Activated T-cell treated with anti-CD3 and anti-CD28 coated beads, Interleukin-2, amount 50 U/mL, for 72 hours (primary cell): Measurements from ENCODE around the gene ADGRG2. TPM values are rescaled to one million over a fixed set of nuclear protein-coding genes. Genes with fewer than 3 reads are reported as not detected.
A peak's percentile ranks its signal among the peaks of the same experiment; 100 is the strongest.

Experiments
- ATAC-seq, 2 donors: fragments of 150-1000 bp; cut with Tn5 transposase; replicated peaks in 1 of 2; 2 replicates each; pipeline ENCODE4 v1.10.0; 2021; ENCODE audit warnings: moderate library complexity in 2 of 2, mild to moderate bottlenecking in 1 of 2
- DNase-seq, 2 donors: peaks; one replicate each; pipeline ENCODE4 v3.0.0; 2021 to 2022; ENCODE audit warnings: mixed read lengths in 1 of 2
- H3K27ac Mint-ChIP-seq: one replicate; pipeline ENCODE4 v1.8.0; 2022; ENCODE audit warnings: mild to moderate bottlenecking, moderate library complexity, mixed read lengths
- H3K27me3 Mint-ChIP-seq: one replicate; pipeline ENCODE4 v1.8.0; 2022; ENCODE audit warnings: low read depth, mixed read lengths
- H3K36me3 Mint-ChIP-seq, 2 donors: one replicate each; pipeline ENCODE4 v1.8.0; 2022; ENCODE audit warnings: mixed read lengths in 2 of 2, mild to moderate bottlenecking in 1 of 2; ENCODE audit not compliant: insufficient read depth in 2 of 2
- H3K4me1 Mint-ChIP-seq: one replicate; pipeline ENCODE4 v1.8.0; 2022; ENCODE audit warnings: low read depth, mixed read lengths
- H3K4me3 Mint-ChIP-seq, 2 donors: one replicate each; pipeline ENCODE4 v1.8.0; 2022; ENCODE audit warnings: mild to moderate bottlenecking in 2 of 2, mixed read lengths in 2 of 2, moderate library complexity in 2 of 2
- H3K9me3 Mint-ChIP-seq, 2 donors: one replicate each; pipeline ENCODE4 v1.8.0; 2022; ENCODE audit warnings: mixed read lengths in 2 of 2
- total RNA-seq, 2 donors: library from RNA; stranded (reverse); gene quantifications; one replicate each; pipeline ENCODE4 v1.2.3, GENCODE V29; 2022

Gene ADGRG2, protein sequence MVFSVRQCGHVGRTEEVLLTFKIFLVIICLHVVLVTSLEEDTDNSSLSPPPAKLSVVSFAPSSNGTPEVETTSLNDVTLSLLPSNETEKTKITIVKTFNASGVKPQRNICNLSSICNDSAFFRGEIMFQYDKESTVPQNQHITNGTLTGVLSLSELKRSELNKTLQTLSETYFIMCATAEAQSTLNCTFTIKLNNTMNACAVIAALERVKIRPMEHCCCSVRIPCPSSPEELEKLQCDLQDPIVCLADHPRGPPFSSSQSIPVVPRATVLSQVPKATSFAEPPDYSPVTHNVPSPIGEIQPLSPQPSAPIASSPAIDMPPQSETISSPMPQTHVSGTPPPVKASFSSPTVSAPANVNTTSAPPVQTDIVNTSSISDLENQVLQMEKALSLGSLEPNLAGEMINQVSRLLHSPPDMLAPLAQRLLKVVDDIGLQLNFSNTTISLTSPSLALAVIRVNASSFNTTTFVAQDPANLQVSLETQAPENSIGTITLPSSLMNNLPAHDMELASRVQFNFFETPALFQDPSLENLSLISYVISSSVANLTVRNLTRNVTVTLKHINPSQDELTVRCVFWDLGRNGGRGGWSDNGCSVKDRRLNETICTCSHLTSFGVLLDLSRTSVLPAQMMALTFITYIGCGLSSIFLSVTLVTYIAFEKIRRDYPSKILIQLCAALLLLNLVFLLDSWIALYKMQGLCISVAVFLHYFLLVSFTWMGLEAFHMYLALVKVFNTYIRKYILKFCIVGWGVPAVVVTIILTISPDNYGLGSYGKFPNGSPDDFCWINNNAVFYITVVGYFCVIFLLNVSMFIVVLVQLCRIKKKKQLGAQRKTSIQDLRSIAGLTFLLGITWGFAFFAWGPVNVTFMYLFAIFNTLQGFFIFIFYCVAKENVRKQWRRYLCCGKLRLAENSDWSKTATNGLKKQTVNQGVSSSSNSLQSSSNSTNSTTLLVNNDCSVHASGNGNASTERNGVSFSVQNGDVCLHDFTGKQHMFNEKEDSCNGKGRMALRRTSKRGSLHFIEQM
- under 1 TPM in 1 of 2 donors, not detected in 1; 0.12 TPM for total RNA-seq

- Mint-ChIP-seq H3K27me3 (peaks cover 61% of the 10 kb centered on the region), H3K4me1 (no peaks in the 10 kb centered on the region), H3K36me3 (peaks cover 0 to 1% of the 10 kb centered on the region in 2 donors), H3K9me3 (no peaks in the 10 kb centered on the region), H3K4me3 (peak within 1 kb of the TSS; percentile 27 to 57), H3K27ac (no peak within 1 kb of the TSS)
- DNase-seq (no peak), ATAC-seq (no peak)
Observed at GRCh38 chrX:19121898-19122640, at the start of gene ADGRG2. Gene ADGRG2 (minus strand): TSS chrX:19122468. CDS start chrX:19068834, 53,634 bp downstream.

DNA sequence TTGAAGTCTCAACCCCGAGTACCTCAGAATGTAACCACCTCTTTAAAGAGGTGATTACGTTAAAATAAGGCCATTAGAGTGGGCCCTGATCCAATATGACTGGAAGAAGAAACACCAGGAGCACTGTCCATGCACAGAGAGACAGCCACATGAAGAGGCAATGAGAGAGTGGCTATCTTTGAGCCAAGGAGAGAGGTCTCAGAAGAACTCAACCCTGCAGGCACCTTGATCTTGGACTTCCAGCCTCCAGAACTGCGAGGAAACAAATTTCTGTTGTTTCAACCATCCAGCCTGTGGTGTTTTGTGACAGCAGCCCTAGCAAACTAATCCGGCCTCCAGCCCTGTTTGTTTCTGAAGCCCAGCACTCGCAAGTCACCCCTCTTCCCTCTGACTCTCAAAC is 46.3 kb upstream of the ADGRG2 start:
- H3K4me3 Mint-ChIP-seq: no peak overlapping the region
- H3K36me3 Mint-ChIP-seq: no peaks in the 10 kb centered on the region
- no peaks in the 10 kb centered on the region for H3K4me1 Mint-ChIP-seq

GRCh38 chrX:19162851-19163250 is 40.6 kb upstream of the ADGRG2 start:
- no peak overlapping the region for H3K27ac Mint-ChIP-seq

More for the DNA sequence above, 46.3 kb upstream of the ADGRG2 start:
- no peak for DNase-seq
- H3K27me3 Mint-ChIP-seq: peaks cover 23% of the 10 kb centered on the region
- no peaks in the 10 kb centered on the region for H3K9me3 Mint-ChIP-seq
- ATAC-seq: no peak
- H3K27ac Mint-ChIP-seq: no peak overlapping the region

GRCh38 chrX:19156186-19156585 is 33.9 kb upstream of the ADGRG2 start:
- H3K36me3 Mint-ChIP-seq: no peaks in the 10 kb centered on the region
- no peak overlapping the region for H3K4me3 Mint-ChIP-seq
- H3K27me3 Mint-ChIP-seq: peaks cover 16% of the 10 kb centered on the region
- H3K9me3 Mint-ChIP-seq: no peaks in the 10 kb centered on the region
- H3K4me1 Mint-ChIP-seq: no peaks in the 10 kb centered on the region
- no peak overlapping the region for H3K27ac Mint-ChIP-seq
- ATAC-seq (no peak), DNase-seq (no peak)

More at GRCh38 chrX:19162851-19163250, 40.6 kb upstream of the ADGRG2 start:
- Mint-ChIP-seq H3K36me3 (no peaks in the 10 kb centered on the region), H3K4me1 (no peaks in the 10 kb centered on the region), H3K9me3 (no peaks in the 10 kb centered on the region), H3K4me3 (no peak overlapping the region), H3K27me3 (peaks cover 20% of the 10 kb centered on the region)
- ATAC-seq (no peak), DNase-seq (no peak)

- no peaks in the 10 kb centered on the region for H3K36me3 Mint-ChIP-seq
- no peak overlapping the region for H3K27ac Mint-ChIP-seq
- no peaks in the 10 kb centered on the region for H3K4me1 Mint-ChIP-seq
- H3K9me3 Mint-ChIP-seq: no peaks in the 10 kb centered on the region
- DNase-seq: no peak
- peaks cover 9% of the 10 kb centered on the region for H3K27me3 Mint-ChIP-seq
- ATAC-seq: no peak
- H3K4me3 Mint-ChIP-seq: no peak overlapping the region
Observed at GRCh38 chrX:19152762-19153161, 30.5 kb upstream of the ADGRG2 start.

DNA sequence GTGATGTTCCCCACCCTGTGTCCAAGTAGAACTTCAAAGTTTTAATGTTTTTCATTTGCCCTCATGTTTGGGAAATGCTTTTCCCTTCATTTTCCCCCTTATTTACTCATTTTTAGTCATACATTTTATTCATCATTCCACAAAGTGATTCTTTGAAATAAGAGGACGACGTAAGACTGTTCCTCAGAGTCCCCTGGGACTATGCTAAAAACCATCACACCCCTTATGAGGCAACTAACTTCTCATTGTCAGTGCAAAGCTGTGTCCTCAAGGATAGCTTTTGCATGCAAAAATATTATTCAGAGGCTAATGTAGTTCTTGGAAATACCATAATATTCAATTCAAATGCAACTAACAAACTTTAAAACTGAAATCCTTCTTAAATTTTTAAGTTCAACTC is 14.8 kb upstream of the ADGRG2 start:
- ATAC-seq (no peak), DNase-seq (no peak)
- H3K4me3 Mint-ChIP-seq: no peak overlapping the region
- no peaks in the 10 kb centered on the region for H3K9me3 Mint-ChIP-seq
- H3K27ac Mint-ChIP-seq: no peak overlapping the region
- H3K4me1 Mint-ChIP-seq: no peaks in the 10 kb centered on the region
- peaks cover 0 to under 1% of the 10 kb centered on the region in 2 donors for H3K36me3 Mint-ChIP-seq
- H3K27me3 Mint-ChIP-seq: peaks cover 6% of the 10 kb centered on the region

DNA sequence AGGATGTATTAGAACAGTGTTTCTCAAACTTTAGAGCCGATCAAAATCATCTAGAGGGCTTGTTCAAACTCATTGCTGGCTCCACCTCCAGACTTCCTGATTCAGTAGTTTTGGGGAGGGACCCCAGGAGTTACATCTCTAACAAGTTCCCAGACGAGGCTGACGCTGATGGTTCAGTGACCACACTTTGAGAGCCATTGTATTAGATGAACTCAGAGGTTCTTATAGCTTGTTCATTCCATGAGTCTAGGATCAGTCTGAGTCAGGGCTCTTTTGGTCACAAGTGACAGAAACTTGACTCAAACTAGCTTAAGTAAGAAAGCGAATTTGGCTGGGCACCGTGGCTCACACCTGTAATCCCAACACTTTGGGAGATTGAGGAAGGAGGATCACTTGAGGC is 11.5 kb upstream of the ADGRG2 start:
- ATAC-seq: peak in 1 of 2 donors; percentile 58
- Mint-ChIP-seq H3K36me3 (no peaks in the 10 kb centered on the region), H3K9me3 (peaks cover 0 to 1% of the 10 kb centered on the region in 2 donors), H3K4me3 (no peak overlapping the region), H3K27me3 (peaks cover 6% of the 10 kb centered on the region), H3K27ac (no peak overlapping the region), H3K4me1 (no peaks in the 10 kb centered on the region)
- DNase-seq: no peak

DNA sequence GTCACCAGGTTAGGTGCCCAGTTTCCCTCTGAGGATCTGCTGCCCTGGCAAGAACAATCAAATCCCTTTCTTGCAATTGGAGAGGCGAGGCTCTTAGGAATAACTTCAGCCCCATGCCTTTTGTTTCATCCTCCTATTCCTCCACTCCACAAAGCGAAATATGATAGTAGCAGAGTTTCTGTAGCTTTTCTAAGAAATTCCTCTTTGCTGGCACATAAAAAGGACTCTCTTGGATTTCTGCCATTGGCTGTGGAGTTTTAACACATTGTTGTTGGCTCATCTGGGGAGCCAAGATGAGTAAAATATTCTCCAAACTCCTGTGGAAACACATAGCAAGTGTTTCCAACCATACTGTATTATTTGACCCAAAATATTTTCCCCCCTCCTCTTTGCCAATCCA is 11.0 kb upstream of the ADGRG2 start:
- DNase-seq (no peak), ATAC-seq (no peak)
- H3K36me3 Mint-ChIP-seq: no peaks in the 10 kb centered on the region
- H3K4me1 Mint-ChIP-seq: no peaks in the 10 kb centered on the region
- peaks cover 6% of the 10 kb centered on the region for H3K27me3 Mint-ChIP-seq
- H3K9me3 Mint-ChIP-seq: peaks cover 0 to 1% of the 10 kb centered on the region in 2 donors
- no peak overlapping the region for H3K4me3 Mint-ChIP-seq
- no peak overlapping the region for H3K27ac Mint-ChIP-seq

GRCh38 chrX:19130628-19131027 is 8.4 kb upstream of the ADGRG2 start:
- Mint-ChIP-seq H3K36me3 (no peaks in the 10 kb centered on the region), H3K27me3 (peaks cover 13% of the 10 kb centered on the region), H3K4me3 (no peak overlapping the region), H3K9me3 (peaks cover 0 to 1% of the 10 kb centered on the region in 2 donors), H3K27ac (no peak overlapping the region), H3K4me1 (no peaks in the 10 kb centered on the region)
- DNase-seq (no peak), ATAC-seq (no peak)

DNA sequence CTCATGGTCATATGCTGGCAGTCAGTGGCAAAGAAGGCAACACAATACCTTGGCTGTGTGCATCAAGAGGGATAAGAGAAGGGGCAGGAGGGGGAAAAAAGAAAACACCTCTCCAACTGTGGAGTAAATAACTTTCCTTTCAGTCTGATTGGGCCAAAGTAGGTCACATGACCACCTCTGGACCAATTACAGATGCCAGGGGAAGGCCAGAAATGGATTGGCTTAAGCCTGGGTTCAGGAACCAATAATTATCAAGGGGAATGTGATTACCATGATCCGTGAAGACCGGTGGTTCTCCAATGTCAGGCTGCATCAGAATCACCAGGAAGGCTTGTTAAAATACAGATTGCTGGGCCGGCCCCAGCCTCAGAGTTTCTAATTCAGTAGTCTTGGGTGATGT is 7.4 kb upstream of the ADGRG2 start:
- H3K36me3 Mint-ChIP-seq: no peaks in the 10 kb centered on the region

DNA sequence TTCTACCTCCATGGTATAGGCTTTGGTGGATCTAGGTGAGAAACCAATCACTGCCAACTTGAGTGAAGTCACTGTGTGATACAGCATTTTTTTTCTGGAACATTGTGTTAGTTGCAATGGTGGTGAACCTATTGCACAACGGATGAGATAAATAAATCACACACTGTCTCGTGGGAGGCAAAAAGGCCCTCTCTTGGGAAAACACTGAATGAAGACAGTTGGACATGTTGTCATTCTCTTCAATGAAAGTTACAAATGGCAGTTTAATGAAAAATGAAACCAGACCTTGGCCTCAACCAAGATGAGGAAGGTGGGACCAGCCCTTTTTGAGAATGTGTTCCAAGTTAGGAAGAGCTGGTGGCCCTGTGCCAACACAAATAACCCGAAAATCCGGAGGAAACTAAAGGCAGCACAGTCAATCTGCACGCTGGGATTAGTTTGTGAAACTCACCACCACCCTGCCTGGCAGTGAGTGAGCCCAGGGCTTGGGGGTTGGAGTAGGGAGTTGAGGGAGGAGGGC is 5.4 kb upstream of the ADGRG2 start:
- Mint-ChIP-seq H3K27ac (no peak overlapping the region), H3K4me1 (no peaks in the 10 kb centered on the region), H3K27me3 (peaks cover 37% of the 10 kb centered on the region), H3K36me3 (no peaks in the 10 kb centered on the region), H3K4me3 (no peak overlapping the region), H3K9me3 (peaks cover 0 to 1% of the 10 kb centered on the region in 2 donors)
- DNase-seq: no peak
- ATAC-seq: no peak

More for the DNA sequence above, 7.4 kb upstream of the ADGRG2 start:
- Mint-ChIP-seq H3K27ac (no peak overlapping the region), H3K4me3 (no peak overlapping the region), H3K27me3 (peaks cover 20% of the 10 kb centered on the region), H3K9me3 (peaks cover 0 to 1% of the 10 kb centered on the region in 2 donors), H3K4me1 (no peaks in the 10 kb centered on the region)
- no peak for DNase-seq
- ATAC-seq: no peak

DNA sequence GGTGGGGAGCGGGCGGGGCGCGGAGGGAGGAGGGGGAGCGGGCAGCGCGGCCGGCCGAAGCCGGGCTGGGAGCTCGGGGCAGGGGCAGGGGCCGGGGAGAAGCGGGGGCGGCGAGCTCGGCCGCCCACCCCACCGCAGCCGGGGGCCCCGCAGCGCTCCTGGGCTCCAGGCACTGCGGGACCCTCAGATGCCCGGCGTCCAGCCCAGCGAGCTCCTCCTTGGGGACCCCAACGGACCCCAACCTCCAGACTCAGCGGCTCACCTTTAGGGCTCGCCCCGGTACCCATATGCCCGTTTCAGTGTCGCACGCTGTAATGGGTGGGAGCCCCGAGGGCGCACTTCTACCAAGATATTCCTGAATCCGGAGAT is 357 bp upstream of the ADGRG2 start:
- DNase-seq (no peak), ATAC-seq (no peak)
- Mint-ChIP-seq H3K36me3 (peaks cover 0 to 1% of the 10 kb centered on the region in 2 donors), H3K27me3 (peaks cover 61% of the 10 kb centered on the region), H3K4me3 (peak overlapping the region; percentile 27 to 57), H3K9me3 (no peaks in the 10 kb centered on the region), H3K4me1 (no peaks in the 10 kb centered on the region), H3K27ac (no peak overlapping the region)
